ENCODE measurements around the gene JHY. TPM values are rescaled to one million over a fixed set of nuclear protein-coding genes. Genes with fewer than 3 reads are reported as not detected.

The JHY gene
- total and polyA plus RNA-seq, 8 donors: 0.45 to 13.4 (median 1.4) TPM; not detected in 1

GRCh38 chr11:122863704-122864326 lies 18.7 kb upstream of the JHY start:
- no peaks in the 10 kb centered on the region for H3K36me3 ChIP-seq
- intact Hi-C loops (cut with DNase I; ENCODE audit: low total_unique reads): loop anchor here (5.0 kb wide), 1 partner anchor 158 kb away; no protein-coding TSS in a partner anchor
- no peak overlapping the region for H3K27ac ChIP-seq
- DNase-seq: peak in 1 of 2 donors; percentile 67
- H3K4me1 ChIP-seq: peaks cover 0 to 4% (median 2%) of the 10 kb centered on the region in 4 donors
- WGBS, 5 donors: 27 to 30% (median 30%) methylated on average over 7 of the region's 7 CpGs
- peaks cover 0 to 20% (median 3%) of the 10 kb centered on the region in 3 donors for H3K27me3 ChIP-seq
- TF ChIP-seq POLR2AphosphoS5 (IDR thresholded peaks at IDR 0.05) (no peak), CTCF (IDR thresholded peaks at IDR 0.05) (peak in 5 of 7 experiments; percentile 42 to 77 (median 69))
- no peak overlapping the region for H3K4me3 ChIP-seq
- H3K9me3 ChIP-seq: no peaks in the 10 kb centered on the region

DNA sequence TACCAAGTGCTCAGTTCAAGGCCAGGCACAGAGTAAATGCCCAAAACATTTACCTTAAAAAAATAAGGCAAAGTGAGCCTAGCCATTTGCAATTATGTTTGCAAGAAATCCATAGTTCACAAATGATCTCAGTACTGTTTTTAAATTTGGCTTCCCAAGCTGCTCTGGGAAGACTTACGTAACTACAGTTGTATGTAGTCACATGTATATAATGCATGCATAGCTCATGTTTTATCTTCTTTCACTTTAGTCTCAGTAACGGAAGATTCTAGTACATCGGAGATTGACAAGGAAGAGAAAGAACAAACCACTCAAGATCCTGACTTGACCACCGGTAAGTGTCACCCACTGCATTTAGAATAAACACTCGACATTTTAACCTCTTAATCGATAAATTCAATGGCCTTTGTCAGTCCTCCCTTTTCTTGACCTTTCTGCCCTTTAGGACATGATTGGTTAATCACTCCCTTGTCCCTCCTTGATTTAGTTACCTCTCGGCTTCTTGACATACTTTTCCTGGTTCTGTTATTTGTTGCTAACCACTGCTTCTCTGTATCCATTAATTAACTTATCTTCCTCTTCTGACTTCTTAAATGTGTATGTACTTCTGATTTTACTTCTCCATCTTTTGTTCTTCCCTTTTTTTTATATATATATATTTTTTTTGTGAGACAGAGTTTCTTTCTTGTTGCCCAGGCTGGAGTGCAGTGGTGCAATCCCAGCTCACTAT lies 18.0 kb upstream of the JHY start:
- 70 to 75% (median 72%) methylated on average over 7 of the region's 7 CpGs for WGBS, 5 donors
- TF ChIP-seq EP300 (IDR thresholded peaks at IDR 0.05): no peak
- no peak for TF ChIP-seq CTCF (IDR thresholded peaks at IDR 0.05)
- TF ChIP-seq POLR2AphosphoS5 (IDR thresholded peaks at IDR 0.05): no peak
- no peak for TF ChIP-seq POLR2A (IDR thresholded peaks at IDR 0.05)
- intact Hi-C loops (cut with DNase I; ENCODE audit: low total_unique reads): loop anchor here (5.0 kb wide), 1 partner anchor 158 kb away; no protein-coding TSS in a partner anchor

GRCh38 chr11:122869622-122870021 lies 12.9 kb upstream of the JHY start:
- Histone ChIP-seq H3K27ac (no peak overlapping the region), H3K27me3 (no peaks in the 10 kb centered on the region), H3K36me3 (no peaks in the 10 kb centered on the region), H3K4me3 (no peak overlapping the region), H3K4me1 (no peaks in the 10 kb centered on the region), H3K9me3 (no peaks in the 10 kb centered on the region)
- 72 to 83% (median 76%) methylated on average over 6 of the region's 6 CpGs for WGBS, 5 donors
- TF ChIP-seq EP300 (IDR thresholded peaks at IDR 0.05) (no peak), POLR2A (IDR thresholded peaks at IDR 0.05) (no peak), POLR2AphosphoS5 (IDR thresholded peaks at IDR 0.05) (no peak), CTCF (IDR thresholded peaks at IDR 0.05) (no peak)
- intact Hi-C loops (cut with DNase I; ENCODE audit: low total_unique reads): no loop called here
- DNase-seq: no peak

More for the DNA sequence above, 18.0 kb upstream of the JHY start:
- Histone ChIP-seq H3K9me3 (no peaks in the 10 kb centered on the region), H3K27ac (no peak overlapping the region), H3K4me1 (peaks cover 0 to 4% (median 2%) of the 10 kb centered on the region in 4 donors), H3K36me3 (no peaks in the 10 kb centered on the region), H3K4me3 (no peak overlapping the region), H3K27me3 (peaks cover 0 to 20% (median 3%) of the 10 kb centered on the region in 3 donors)
- no peak for DNase-seq

DNA sequence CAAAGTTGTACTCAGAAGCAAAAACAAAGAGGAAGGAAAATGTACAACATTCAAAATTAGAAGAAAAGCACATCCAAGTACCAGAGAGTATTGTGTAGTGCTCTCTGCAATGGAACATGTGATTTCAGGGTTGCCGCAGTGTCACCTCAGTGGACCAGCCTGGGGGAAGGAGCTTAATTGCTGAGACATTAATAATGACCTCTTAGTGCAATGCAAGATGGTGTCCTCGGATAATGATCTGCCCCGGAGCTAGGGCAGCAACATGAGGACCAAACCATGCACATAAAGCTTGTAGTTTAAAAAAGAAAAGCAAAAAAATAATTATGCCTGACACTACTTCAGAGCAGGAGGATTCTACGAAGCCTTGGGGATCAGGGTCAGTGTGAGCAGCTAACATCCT lies 11.3 kb upstream of the JHY start:
- no peak overlapping the region for H3K4me3 ChIP-seq
- no peak for TF ChIP-seq EP300 (IDR thresholded peaks at IDR 0.05)
- no peak for TF ChIP-seq POLR2A (IDR thresholded peaks at IDR 0.05)
- no peak for TF ChIP-seq POLR2AphosphoS5 (IDR thresholded peaks at IDR 0.05)
- no peak for TF ChIP-seq CTCF (IDR thresholded peaks at IDR 0.05)
- 80 to 91% (median 85%) methylated on average over 4 of the region's 4 CpGs for WGBS, 5 donors
- intact Hi-C loops (cut with DNase I; ENCODE audit: low total_unique reads): no loop called here
- no peaks in the 10 kb centered on the region for H3K9me3 ChIP-seq
- H3K4me1 ChIP-seq: no peaks in the 10 kb centered on the region
- H3K27ac ChIP-seq: no peak overlapping the region
- no peak for DNase-seq
- H3K36me3 ChIP-seq: no peaks in the 10 kb centered on the region
- no peaks in the 10 kb centered on the region for H3K27me3 ChIP-seq

Data from stomach (tissue), 9 donors.